Chondrocyte (in vitro differentiated cells): Measurements from ENCODE around the gene IGSF10. TPM values are rescaled to one million over a fixed set of nuclear protein-coding genes. Genes with fewer than 3 reads are reported as not detected.

Experiments
- DNase-seq: peaks from one replicate; pipeline ENCODE4 v3.0.0; 2021; ENCODE audit warnings: mixed read lengths, low spot score
- H3K27ac Mint-ChIP-seq: one replicate; pipeline ENCODE4 v1.8.0; 2021; ENCODE audit warnings: mild to moderate bottlenecking, moderate library complexity, mixed read lengths; ENCODE audit not compliant: unreplicated experiment
- H3K27me3 Mint-ChIP-seq: 2 replicates; pipeline ENCODE4 v1.8.0; 2021; ENCODE audit warnings: low read depth, mixed read lengths
- H3K36me3 Mint-ChIP-seq: 2 replicates; pipeline ENCODE4 v1.8.0; 2021; ENCODE audit warnings: low read depth, mixed read lengths
- H3K4me1 Mint-ChIP-seq: 2 replicates; pipeline ENCODE4 v1.8.0; 2021; ENCODE audit warnings: low read depth, mild to moderate bottlenecking, mixed read lengths
- H3K4me3 Mint-ChIP-seq: one replicate; pipeline ENCODE4 v1.8.0; 2021; ENCODE audit warnings: mild to moderate bottlenecking, moderate library complexity, mixed read lengths; ENCODE audit not compliant: unreplicated experiment
- H3K9me3 Mint-ChIP-seq: 2 replicates; pipeline ENCODE4 v1.8.0; 2021; ENCODE audit warnings: low read depth, mixed read lengths
- CTCF ChIP-seq: fragments of 200-600 bp; sonication (generic); IDR thresholded peaks from 2 replicates; pipeline ENCODE4 v1.5.0; 2021; ENCODE audit warnings: antibody characterized with exemption, mild to moderate bottlenecking, moderate library complexity
- total RNA-seq: library from RNA; stranded (reverse); gene quantifications from 3 replicates; pipeline ENCODE4 v1.2.1, GENCODE V29; 2021

The IGSF10 gene
- total RNA-seq, 1 donor from 2014 or later, result 0.10 TPM

GRCh38 chr3:151468284-151468917 is 7.5 kb upstream of the IGSF10 start:
- peaks cover 12% of the 10 kb centered on the region for H3K27me3 Mint-ChIP-seq
- no peak for DNase-seq
- TF ChIP-seq CTCF, result peak; percentile 96
- no peak overlapping the region for H3K4me3 Mint-ChIP-seq
- no peaks in the 10 kb centered on the region for H3K36me3 Mint-ChIP-seq
- no peaks in the 10 kb centered on the region for H3K4me1 Mint-ChIP-seq
- H3K27ac Mint-ChIP-seq, result no peak overlapping the region
- H3K9me3 Mint-ChIP-seq, result no peaks in the 10 kb centered on the region

GRCh38 chr3:151467069-151467468 is 6.2 kb upstream of the IGSF10 start:
- no peak for DNase-seq
- H3K4me3 Mint-ChIP-seq, result no peak overlapping the region
- no peaks in the 10 kb centered on the region for H3K9me3 Mint-ChIP-seq
- no peak overlapping the region for H3K27ac Mint-ChIP-seq
- no peaks in the 10 kb centered on the region for H3K36me3 Mint-ChIP-seq
- H3K27me3 Mint-ChIP-seq, result peaks cover 15% of the 10 kb centered on the region
- no peak for TF ChIP-seq CTCF
- H3K4me1 Mint-ChIP-seq, result no peaks in the 10 kb centered on the region

- DNase-seq, result no peak
- Mint-ChIP-seq H3K27me3 (peaks cover 32% of the 10 kb centered on the region), H3K9me3 (no peaks in the 10 kb centered on the region), H3K4me3 (no peak overlapping the region), H3K36me3 (no peaks in the 10 kb centered on the region), H3K4me1 (peaks cover 9% of the 10 kb centered on the region), H3K27ac (no peak overlapping the region)
- TF ChIP-seq CTCF, result no peak
Observed at GRCh38 chr3:151462991-151463390, 2.1 kb upstream of the IGSF10 start.

GRCh38 chr3:151462278-151462780 is 1.5 kb upstream of the IGSF10 start:
- no peak overlapping the region for H3K27ac Mint-ChIP-seq
- H3K4me3 Mint-ChIP-seq, result no peak overlapping the region
- H3K4me1 Mint-ChIP-seq, result peaks cover 9% of the 10 kb centered on the region
- H3K36me3 Mint-ChIP-seq, result no peaks in the 10 kb centered on the region
- no peak for DNase-seq
- no peak for TF ChIP-seq CTCF
- peaks cover 32% of the 10 kb centered on the region for H3K27me3 Mint-ChIP-seq
- H3K9me3 Mint-ChIP-seq, result no peaks in the 10 kb centered on the region

GRCh38 chr3:151460228-151460627 is 633 bp downstream of the IGSF10 start:
- Mint-ChIP-seq H3K9me3 (no peaks in the 10 kb centered on the region), H3K4me1 (peaks cover 9% of the 10 kb centered on the region), H3K4me3 (peak overlapping the region; percentile 59), H3K27me3 (peaks cover 31% of the 10 kb centered on the region), H3K36me3 (no peaks in the 10 kb centered on the region), H3K27ac (no peak overlapping the region)
- TF ChIP-seq CTCF, result no peak
- no peak for DNase-seq
